Measurements from ENCODE around the gene BCR.

DNA sequence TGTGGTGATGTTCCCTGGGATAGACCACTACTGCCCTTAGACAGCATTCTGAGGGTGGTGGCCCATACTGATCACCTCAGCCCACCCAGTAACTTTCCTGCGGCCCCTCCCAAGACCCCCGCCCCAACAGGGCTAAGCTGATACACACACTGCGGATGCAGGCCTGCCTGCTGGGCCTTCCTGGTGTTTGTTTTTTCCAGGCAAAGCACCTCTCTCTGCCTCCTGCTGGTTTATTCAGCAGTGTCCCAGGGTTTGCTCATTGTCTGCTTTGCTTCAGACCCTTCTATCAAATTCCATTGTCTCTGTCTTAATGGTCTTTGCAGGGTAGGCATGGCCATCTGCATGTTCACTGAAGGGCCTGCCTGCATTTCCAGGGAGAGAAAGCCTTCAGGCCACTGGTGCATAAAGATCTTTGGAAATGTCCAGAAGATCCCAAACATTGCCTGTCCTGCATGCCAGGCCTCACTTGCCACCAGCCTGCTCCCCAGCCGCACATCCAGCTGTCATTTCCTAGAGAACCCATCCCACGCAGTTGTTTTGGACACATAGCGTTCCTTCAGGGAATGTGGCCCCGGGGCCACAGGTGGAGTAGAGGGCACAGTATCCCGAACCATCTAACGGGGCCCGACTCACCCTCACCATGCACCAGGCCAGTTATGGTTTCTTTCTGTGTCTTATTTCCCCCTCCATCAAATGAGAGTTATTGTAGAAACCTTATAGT is 50.2 kb downstream of the BCR start:
- no peak for TF ChIP-seq EP300 (IDR thresholded peaks at IDR 0.05)
- TF ChIP-seq, protein P1, sequence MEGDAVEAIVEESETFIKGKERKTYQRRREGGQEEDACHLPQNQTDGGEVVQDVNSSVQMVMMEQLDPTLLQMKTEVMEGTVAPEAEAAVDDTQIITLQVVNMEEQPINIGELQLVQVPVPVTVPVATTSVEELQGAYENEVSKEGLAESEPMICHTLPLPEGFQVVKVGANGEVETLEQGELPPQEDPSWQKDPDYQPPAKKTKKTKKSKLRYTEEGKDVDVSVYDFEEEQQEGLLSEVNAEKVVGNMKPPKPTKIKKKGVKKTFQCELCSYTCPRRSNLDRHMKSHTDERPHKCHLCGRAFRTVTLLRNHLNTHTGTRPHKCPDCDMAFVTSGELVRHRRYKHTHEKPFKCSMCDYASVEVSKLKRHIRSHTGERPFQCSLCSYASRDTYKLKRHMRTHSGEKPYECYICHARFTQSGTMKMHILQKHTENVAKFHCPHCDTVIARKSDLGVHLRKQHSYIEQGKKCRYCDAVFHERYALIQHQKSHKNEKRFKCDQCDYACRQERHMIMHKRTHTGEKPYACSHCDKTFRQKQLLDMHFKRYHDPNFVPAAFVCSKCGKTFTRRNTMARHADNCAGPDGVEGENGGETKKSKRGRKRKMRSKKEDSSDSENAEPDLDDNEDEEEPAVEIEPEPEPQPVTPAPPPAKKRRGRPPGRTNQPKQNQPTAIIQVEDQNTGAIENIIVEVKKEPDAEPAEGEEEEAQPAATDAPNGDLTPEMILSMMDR (IDR thresholded peaks at IDR 0.05): no peak
- no peak for TF ChIP-seq POLR2A (IDR thresholded peaks at IDR 0.05)
